GM12864 (cell line): ENCODE measurements around the gene CACNA2D3.

Source experiments
- DNase-seq: peaks from one replicate; pipeline ENCODE4 v3.0.0-alpha.2; 2011; ENCODE audit warnings: low read depth
- H3K4me3 ChIP-seq: 2 replicates; pipeline ENCODE4 v1.5.1; 2011; ENCODE audit warnings: mild to moderate bottlenecking, low read depth, low read length, control low read depth
- TF ChIP-seq, protein P1 (sequence below): IDR thresholded peaks from 2 replicates; pipeline ENCODE4 v1.5.1; 2011; ENCODE audit warnings: low read depth, mild to moderate bottlenecking, moderate library complexity, low read length, control low read depth, inconsistent platforms; ENCODE audit errors: missing control alignments

The CACNA2D3 gene

DNA sequence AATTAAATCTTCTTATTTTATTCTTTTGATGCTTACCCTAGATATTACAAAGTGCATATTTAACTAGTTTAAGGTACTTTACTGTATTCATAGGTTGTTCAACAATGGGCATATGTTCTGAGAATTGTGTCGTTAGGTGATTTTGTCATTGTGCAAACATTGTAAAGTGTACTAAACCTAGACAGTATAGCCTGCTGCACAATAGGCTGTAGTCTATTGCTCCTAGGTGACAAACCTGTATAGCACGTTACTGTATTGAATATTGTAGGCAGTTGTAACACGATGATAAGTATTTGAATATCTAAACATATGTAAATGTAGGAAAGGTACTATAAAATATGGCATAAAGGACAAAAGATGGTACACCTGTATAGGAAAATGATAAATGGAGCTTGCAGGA is 100.7 kb downstream of the CACNA2D3 start:
- DNase-seq: no peak
- H3K4me3 ChIP-seq: no peak overlapping the region
- TF ChIP-seq, protein P1, sequence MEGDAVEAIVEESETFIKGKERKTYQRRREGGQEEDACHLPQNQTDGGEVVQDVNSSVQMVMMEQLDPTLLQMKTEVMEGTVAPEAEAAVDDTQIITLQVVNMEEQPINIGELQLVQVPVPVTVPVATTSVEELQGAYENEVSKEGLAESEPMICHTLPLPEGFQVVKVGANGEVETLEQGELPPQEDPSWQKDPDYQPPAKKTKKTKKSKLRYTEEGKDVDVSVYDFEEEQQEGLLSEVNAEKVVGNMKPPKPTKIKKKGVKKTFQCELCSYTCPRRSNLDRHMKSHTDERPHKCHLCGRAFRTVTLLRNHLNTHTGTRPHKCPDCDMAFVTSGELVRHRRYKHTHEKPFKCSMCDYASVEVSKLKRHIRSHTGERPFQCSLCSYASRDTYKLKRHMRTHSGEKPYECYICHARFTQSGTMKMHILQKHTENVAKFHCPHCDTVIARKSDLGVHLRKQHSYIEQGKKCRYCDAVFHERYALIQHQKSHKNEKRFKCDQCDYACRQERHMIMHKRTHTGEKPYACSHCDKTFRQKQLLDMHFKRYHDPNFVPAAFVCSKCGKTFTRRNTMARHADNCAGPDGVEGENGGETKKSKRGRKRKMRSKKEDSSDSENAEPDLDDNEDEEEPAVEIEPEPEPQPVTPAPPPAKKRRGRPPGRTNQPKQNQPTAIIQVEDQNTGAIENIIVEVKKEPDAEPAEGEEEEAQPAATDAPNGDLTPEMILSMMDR: no peak

DNA sequence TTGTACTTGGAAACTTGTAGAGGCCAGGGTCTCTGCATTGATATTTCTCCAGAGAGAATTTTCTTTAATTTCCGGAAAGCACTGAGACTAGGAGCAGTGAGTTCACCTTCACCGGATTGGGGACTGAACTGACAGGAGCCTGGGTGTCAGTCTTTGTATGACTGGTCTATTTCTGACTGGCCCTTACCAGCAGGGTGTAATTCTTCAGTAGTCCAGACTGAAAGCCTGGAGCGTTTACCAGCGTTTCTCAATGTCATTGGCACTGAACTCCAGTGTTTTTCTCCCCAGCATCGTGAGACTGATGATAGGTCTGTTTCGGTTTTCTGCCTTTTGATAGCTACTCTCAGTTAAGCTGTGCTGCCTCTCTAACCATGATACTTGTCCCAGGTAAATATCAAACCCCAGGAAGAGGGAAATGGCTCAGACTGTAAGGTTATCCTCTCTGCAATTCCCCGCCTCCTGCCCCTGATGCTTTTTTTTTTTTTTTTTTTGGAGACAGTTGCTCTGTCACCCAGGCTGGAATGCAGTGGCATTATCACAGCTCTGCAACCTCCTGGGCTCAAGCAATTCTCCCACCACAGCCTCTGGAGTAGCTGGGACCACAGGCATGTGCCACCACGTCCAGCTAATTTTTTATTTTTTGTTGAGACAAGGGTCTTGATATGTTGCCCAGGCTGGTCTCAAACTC is 103.6 kb downstream of the CACNA2D3 start:
- no peak for DNase-seq
- TF ChIP-seq, protein P1: no peak
- H3K4me3 ChIP-seq: no peak overlapping the region

DNA sequence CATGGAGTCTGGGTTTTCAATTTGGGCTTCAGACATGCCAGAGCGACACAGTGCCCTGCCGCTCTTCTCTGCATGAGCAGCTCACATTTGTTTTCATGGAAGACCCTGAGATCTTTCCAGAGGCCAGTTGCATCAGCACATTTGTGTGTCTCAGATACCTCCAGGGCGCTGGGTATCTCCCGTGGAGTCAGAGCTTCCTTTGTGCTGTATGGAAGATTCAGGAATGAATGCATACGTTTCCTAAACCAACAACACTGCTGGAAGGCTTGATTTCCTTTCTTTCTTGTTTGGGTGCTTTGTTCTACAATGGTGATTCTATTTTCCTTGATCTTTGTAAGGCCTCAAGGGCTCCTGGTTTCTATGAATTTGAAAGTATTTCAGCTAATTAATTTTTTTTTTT is 106.5 kb downstream of the CACNA2D3 start:
- no peak for DNase-seq
- no peak overlapping the region for H3K4me3 ChIP-seq
- TF ChIP-seq, protein P1: no peak

DNA sequence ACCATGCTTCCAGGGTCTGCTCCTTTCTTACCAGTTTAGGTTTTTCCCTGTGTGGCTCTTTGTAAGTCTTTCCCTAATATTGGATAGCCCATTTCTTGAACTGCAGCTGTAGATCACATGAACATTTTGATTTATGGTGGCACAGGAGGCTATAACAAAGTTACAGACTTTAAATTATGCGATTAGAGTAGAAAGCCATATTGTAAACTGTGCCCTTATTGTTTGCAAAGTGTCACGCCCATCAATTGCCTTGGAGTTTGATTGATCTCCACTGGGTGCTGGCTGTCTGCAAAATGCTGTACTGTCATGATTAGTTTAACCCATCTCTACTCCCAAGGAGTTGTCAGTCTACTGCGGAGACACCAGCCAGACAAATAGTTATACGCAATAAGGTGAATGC is 110.3 kb downstream of the CACNA2D3 start:
- H3K4me3 ChIP-seq: no peak overlapping the region
- DNase-seq: no peak
- TF ChIP-seq, protein P1: no peak

DNA sequence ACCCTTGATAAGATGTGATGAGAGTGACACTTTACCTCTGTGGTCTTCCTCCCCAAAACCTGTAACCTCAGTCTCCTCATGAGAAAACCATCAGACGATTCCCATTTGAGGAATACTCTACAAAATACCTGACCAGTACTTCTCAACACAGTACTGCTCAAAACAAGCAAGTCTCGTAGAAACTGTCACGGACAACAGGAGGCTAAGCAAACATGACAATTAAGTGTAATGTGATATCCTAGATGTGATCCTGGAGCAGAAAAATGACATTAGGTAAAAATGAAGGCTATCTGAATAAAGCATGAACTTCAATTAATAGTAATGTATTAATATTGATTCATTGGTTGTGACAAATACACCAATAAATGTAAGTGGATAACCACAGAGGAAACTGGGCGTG is 113.6 kb downstream of the CACNA2D3 start:
- H3K4me3 ChIP-seq: no peak overlapping the region
- no peak for DNase-seq
- TF ChIP-seq, protein P1: no peak

DNA sequence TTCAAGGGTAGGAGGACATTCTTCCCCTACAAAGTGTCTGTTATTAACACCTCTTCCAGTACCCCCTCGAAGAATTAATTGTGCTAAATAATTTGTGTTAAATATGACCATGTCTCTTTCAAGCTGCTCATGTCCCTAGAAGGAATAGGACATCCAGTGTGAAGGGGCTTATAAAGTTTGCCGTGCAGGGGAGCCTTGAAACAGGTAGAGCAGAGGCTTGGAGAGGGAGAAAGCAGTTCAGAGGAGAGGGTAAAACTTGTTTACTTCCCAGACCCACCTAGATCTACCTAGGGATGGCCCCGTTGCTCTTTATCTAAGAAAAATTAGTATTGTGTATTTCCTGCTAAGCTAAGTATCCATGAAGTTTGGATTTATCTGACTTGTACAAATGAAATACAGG is 114.8 kb downstream of the CACNA2D3 start:
- no peak for DNase-seq
- TF ChIP-seq, protein P1: no peak
- no peak overlapping the region for H3K4me3 ChIP-seq

DNA sequence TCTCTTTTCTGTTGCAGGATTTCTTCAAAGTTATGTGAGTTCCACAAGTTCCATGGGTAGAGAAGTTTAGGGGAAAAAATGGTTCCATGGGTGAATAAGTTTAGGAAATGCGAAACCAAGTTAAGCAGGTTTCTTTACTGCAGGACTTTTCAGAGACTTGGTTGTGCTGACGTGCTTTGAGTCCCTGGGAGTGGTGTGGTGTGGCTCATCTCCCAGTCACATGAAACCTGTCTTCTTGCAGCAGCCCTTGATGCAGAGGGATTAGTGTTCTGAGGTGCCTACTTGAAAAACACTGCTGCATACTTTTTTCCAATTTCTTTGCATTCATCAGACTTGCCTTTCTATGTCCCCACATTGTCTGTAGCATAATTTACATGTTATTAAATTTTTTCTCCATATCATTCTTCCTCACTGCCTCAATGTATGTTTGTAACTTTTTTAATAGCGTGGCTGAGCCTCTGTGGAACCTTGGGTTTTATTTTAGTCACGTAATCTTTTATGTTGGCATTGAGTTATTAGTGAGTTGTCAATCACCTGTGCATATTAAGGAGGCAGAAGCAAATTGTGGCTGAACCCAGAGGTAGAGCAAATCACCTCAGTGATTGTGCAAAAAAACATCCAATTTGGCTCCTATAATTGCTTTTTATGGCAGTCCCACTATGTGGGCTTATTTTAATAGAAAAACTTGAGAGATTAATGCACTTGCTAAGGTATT is 115.6 kb downstream of the CACNA2D3 start:
- no peak overlapping the region for H3K4me3 ChIP-seq
- TF ChIP-seq, protein P1: no peak

More for the DNA sequence above, 115.6 kb downstream of the CACNA2D3 start:
- no peak for DNase-seq
